HepG2 (cell line): ENCODE results near the gene STX12. TPM values are rescaled to one million over a fixed set of nuclear protein-coding genes. Genes with fewer than 3 reads are reported as not detected.

ENCODE experiments used
- GMEB2 ChIP-seq: IDR thresholded peaks from 2 replicates; pipeline ENCODE4 v1.6.1; 2016; ENCODE audit warnings: missing biosample characterization, missing genetic modification reagents, low read depth
- GRHL1 ChIP-seq: sonication (generic); formaldehyde crosslinking; conservative IDR thresholded peaks from 2 replicates; pipeline ENCODE4 v1.8.0; 2022; ENCODE audit warnings: missing genetic modification reagents
- MIXL1 ChIP-seq: IDR thresholded peaks from 2 replicates; pipeline ENCODE4 v1.6.1; 2016
- MTF1 ChIP-seq: sonication (generic); formaldehyde crosslinking; IDR thresholded peaks from 2 replicates; pipeline ENCODE4 v1.5.0; 2020; ENCODE audit warnings: missing genetic modification reagents
- NRL ChIP-seq: sonication (generic); formaldehyde crosslinking; IDR thresholded peaks from 2 replicates; pipeline ENCODE4 v1.5.0; 2020; ENCODE audit warnings: missing genetic modification reagents, mild to moderate bottlenecking, moderate library complexity, borderline replicate concordance
- REPIN1 ChIP-seq: sonication (generic); formaldehyde crosslinking; IDR thresholded peaks from 2 replicates; pipeline ENCODE4 v1.8.0; 2022; ENCODE audit warnings: missing genetic modification reagents, low read depth, mild to moderate bottlenecking, borderline replicate concordance
- RERE ChIP-seq: IDR thresholded peaks from 2 replicates; pipeline ENCODE4 v1.6.1; 2016; ENCODE audit warnings: low read depth, missing genetic modification reagents, missing compliant biosample characterization
- SAFB2 ChIP-seq: sonication (generic); formaldehyde crosslinking; IDR thresholded peaks from 2 replicates; pipeline ENCODE4 v1.5.1; 2020; ENCODE audit warnings: missing genetic modification reagents, low read depth, mild to moderate bottlenecking, borderline replicate concordance
- SMYD3 ChIP-seq: sonication (generic); formaldehyde crosslinking; IDR thresholded peaks from 2 replicates; pipeline ENCODE4 v1.8.1; 2023; ENCODE audit warnings: mild to moderate bottlenecking, missing genetic modification reagents
- ZNF230 ChIP-seq: sonication (generic); formaldehyde crosslinking; IDR thresholded peaks from 2 replicates; pipeline ENCODE4 v1.4.0; 2020; ENCODE audit warnings: mild to moderate bottlenecking, missing genetic modification reagents
- ZNF30 ChIP-seq: sonication (generic); formaldehyde crosslinking; IDR thresholded peaks from 2 replicates; pipeline ENCODE4 v1.5.0; 2020; ENCODE audit warnings: mild to moderate bottlenecking, missing genetic modification reagents
- ZNF639 ChIP-seq: conservative IDR thresholded peaks from 2 replicates; pipeline ENCODE4 v1.6.1; 2018; ENCODE audit warnings: missing genetic modification reagents
- ZSCAN12 ChIP-seq: sonication (generic); formaldehyde crosslinking; IDR thresholded peaks from 2 replicates; pipeline ENCODE4 v1.9.0; 2021; ENCODE audit warnings: mild to moderate bottlenecking, missing genetic modification reagents
- polyA plus RNA-seq, 8 experiments: library from polyadenylated mRNA; depleted of rRNA in 3 of 8; stranded (reverse) in 7 of 8; unstranded in 1 of 8; fragments of >200 nt; fragmentation: Illumina TruSeq in 4 of 8; extraction: Trizol in 4 of 8; gene quantifications; 2 replicates each; pipeline versions ENCODE4 v1.2.1 to v1.2.3, GENCODE V29; 2011 to 2016; ENCODE audit warnings: low read depth in 4 of 8, missing spikeins in 1 of 8, mixed read lengths in 1 of 8; ENCODE audit not compliant: insufficient read depth in 1 of 8
- total RNA-seq, 5 experiments: library from RNA; depleted of rRNA; stranded (reverse); fragments of >200 nt; fragmentation: Illumina TruSeq; extraction: Trizol; gene quantifications; 2 replicates each; pipeline ENCODE4 v1.2.3, GENCODE V29; 2016; ENCODE audit warnings: low read depth in 1 of 5

The STX12 gene
- total and polyA plus RNA-seq, 2 of the 13 experiments (the other 11 are each of a cell fraction or from before 2014, with no cell fraction given): 9.0 to 19.7 TPM

- TF ChIP-seq REPIN1 (CRISPR knock-in tag): no peak
- no peak for TF ChIP-seq GRHL1 (CRISPR knock-in tag)
- 0 out of 2 replicates have a peak, but pooled peaks have one; percentile 55 for TF ChIP-seq ZNF230 (CRISPR knock-in tag)
- no peak for TF ChIP-seq RERE (CRISPR knock-in tag)
- peak; percentile 70; the same call in 1 of the 2 replicates for TF ChIP-seq ZSCAN12 (CRISPR knock-in tag)
- TF ChIP-seq ZNF30 (CRISPR knock-in tag): no peak
- no peak for TF ChIP-seq ZNF639 (CRISPR knock-in tag)
- TF ChIP-seq GMEB2 (CRISPR knock-in tag): peak; percentile 55; the same call in 1 of the 2 replicates
- TF ChIP-seq NRL (CRISPR knock-in tag): peak; percentile 68; the same call in 1 of the 2 replicates
- no peak for TF ChIP-seq MIXL1 (CRISPR knock-in tag)
- no peak for TF ChIP-seq SAFB2 (CRISPR knock-in tag)
- TF ChIP-seq MTF1 (CRISPR knock-in tag): no peak
- TF ChIP-seq SMYD3: no peak
These were observed at the start of gene STX12 (continued) for GRCh38 chr1:27772932-27773825.
